GM12891 (cell line): ENCODE data around the gene NPAS2.

Experiments used
- PAX5 ChIP-seq: IDR thresholded peaks from 2 replicates; pipeline ENCODE4 v1.6.1; 2011; ENCODE audit warnings: low read length, moderate library complexity, mild to moderate bottlenecking; ENCODE audit not compliant: insufficient read depth, severe bottlenecking
- POLR2A ChIP-seq: IDR thresholded peaks from 2 replicates; pipeline ENCODE4 v1.6.1; 2011; ENCODE audit warnings: low read depth, low read length, control low read depth
- POLR2AphosphoS5 ChIP-seq: IDR thresholded peaks from 2 replicates; pipeline ENCODE4 v1.6.1; 2011; ENCODE audit warnings: low read depth, low read length, control low read depth
- POU2F2 ChIP-seq: IDR thresholded peaks from 2 replicates; pipeline ENCODE4 v1.6.1; 2011; ENCODE audit warnings: low read depth, mild to moderate bottlenecking, control low read depth, low read length, moderate library complexity
- SPI1 ChIP-seq: IDR thresholded peaks from 2 replicates; pipeline ENCODE4 v1.6.1; 2011; ENCODE audit warnings: low read depth, low read length, control low read depth
- TAF1 ChIP-seq: IDR thresholded peaks from 2 replicates; pipeline ENCODE4 v1.6.1; 2011; ENCODE audit warnings: low read depth, low read length, control low read depth

GRCh38 chr2:100784681-100785080 lies 35.3 kb upstream of the NPAS2 start:
- TF ChIP-seq POLR2AphosphoS5: no peak
- TF ChIP-seq POLR2A: no peak
- TF ChIP-seq SPI1: no peak
- no peak for TF ChIP-seq TAF1
- no peak for TF ChIP-seq POU2F2
- TF ChIP-seq PAX5: no peak
